HepG2 (cell line): ENCODE measurements around the gene LENEP. TPM values are rescaled to one million over a fixed set of nuclear protein-coding genes. Genes with fewer than 3 reads are reported as not detected.

Experiments used
- ATAC-seq: fragments of 200-7000 bp; cut with Tn5 transposase; 3 replicates; pipeline ENCODE4 v1.9.1; 2020; ENCODE audit warnings: mild to moderate bottlenecking, moderate library complexity
- BruUV-seq: library from RNA; stranded (reverse); fragments of 400-500 nt; replicated peaks from 2 replicates; lab custom pipeline; 2021; lab: Mats Ljungman, UMichigan
- CTCF ChIA-PET: fragments of 300-600 bp; formaldehyde crosslinking; extraction: SDS; loops from one replicate; lab custom pipeline; 2021; ENCODE audit warnings: low total read pairs, inconsistent platforms, low intra/inter-chr PET ratio; lab: Yijun Ruan, JAX
- POLR2A ChIA-PET: fragments of 350-600 bp; sonication (Branson Sonifier 250); formaldehyde crosslinking; loops from one replicate; lab custom pipeline; 2020; ENCODE audit warnings: antibody characterized with exemption, inconsistent platforms; lab: Yijun Ruan, JAX
- DNase-seq: peaks from one replicate; pipeline ENCODE4 v3.0.0-alpha.2; 2015; ENCODE audit warnings: low spot score
- FAIRE-seq: peaks from 3 replicates; lab custom pipeline; 2011; peaks lifted over from hg19 to GRCh38; lab: Jason Lieb, UNC
- H2AFZ ChIP-seq: one replicate; pipeline ENCODE4 v1.6.1; 2011; ENCODE audit warnings: low read length, inconsistent platforms
- H3K27ac ChIP-seq: fragments of 300-600 bp; 3 replicates; pipeline ENCODE4 v1.8.0; 2011; ENCODE audit warnings: mixed run types, mild to moderate bottlenecking, mixed read lengths, low read length, inconsistent platforms; ENCODE audit not compliant: insufficient read depth; ENCODE audit errors: extremely low read length
- H3K27me3 ChIP-seq, 2 experiments: fragments of 200-600 bp in 1 of 2; 2 replicates in 1 of 2; 3 replicates in 1 of 2; pipeline versions ENCODE4 v1.6.0 to v1.8.0; 2011; ENCODE audit warnings: low read length in 2 of 2, mild to moderate bottlenecking in 2 of 2, moderate library complexity in 2 of 2, inconsistent platforms in 1 of 2; ENCODE audit not compliant: insufficient read depth in 2 of 2, control insufficient read depth in 1 of 2
- H3K36me3 ChIP-seq, 2 experiments: fragments of 200-600 bp in 1 of 2; replicated peaks in 1 of 2; 2 replicates in 1 of 2; 3 replicates in 1 of 2; pipeline versions ENCODE4 v1.5.1 to v1.8.0; 2011; ENCODE audit warnings: low read length in 2 of 2, inconsistent platforms in 1 of 2; ENCODE audit not compliant: insufficient read depth in 2 of 2, control insufficient read depth in 1 of 2
- H3K4me1 ChIP-seq: 2 replicates; pipeline ENCODE4 v1.5.1; 2012; ENCODE audit warnings: low read length, inconsistent platforms; ENCODE audit not compliant: insufficient read depth
- H3K4me2 ChIP-seq: 2 replicates; pipeline ENCODE4 v1.6.0; 2011; ENCODE audit warnings: low read depth, low read length, inconsistent platforms
- H3K4me3 ChIP-seq, 3 experiments: fragments of 200-600 bp in 1 of 3; sonication (generic), shearing (Covaris generic) in 1 of 3; replicated peaks in 1 of 3; 2 replicates each; pipeline ENCODE4 v1.5.1; 2011 to 2016; ENCODE audit warnings: low read length in 3 of 3, inconsistent platforms in 2 of 3, low read depth in 2 of 3, mild to moderate bottlenecking in 2 of 3, control low read depth in 1 of 3, mixed read lengths in 1 of 3; ENCODE audit not compliant: insufficient read depth in 1 of 3
- H3K79me2 ChIP-seq: one replicate; pipeline ENCODE4 v1.6.1; 2011; ENCODE audit warnings: low read length, inconsistent platforms; ENCODE audit not compliant: insufficient read depth
- H3K9ac ChIP-seq: 2 replicates; pipeline ENCODE4 v1.6.0; 2011; ENCODE audit warnings: mild to moderate bottlenecking, low read depth, low read length, inconsistent platforms; ENCODE audit not compliant: insufficient read depth
- H3K9me3 ChIP-seq: 2 replicates; pipeline ENCODE4 v1.5.1; 2012; ENCODE audit warnings: mild to moderate bottlenecking, low read length
- H4K20me1 ChIP-seq: 2 replicates; pipeline ENCODE4 v1.6.0; 2011; ENCODE audit warnings: inconsistent platforms, mild to moderate bottlenecking, low read length, moderate library complexity; ENCODE audit not compliant: insufficient read depth
- BCL3 ChIP-seq: sonication (generic); formaldehyde crosslinking; IDR thresholded peaks from 2 replicates; pipeline ENCODE4 v1.5.1; 2020; ENCODE audit warnings: mild to moderate bottlenecking, missing genetic modification reagents, moderate library complexity
- CENPT ChIP-seq: sonication (generic); formaldehyde crosslinking; IDR thresholded peaks from 2 replicates; pipeline ENCODE4 v1.8.0; 2022; ENCODE audit warnings: low read depth, mild to moderate bottlenecking, moderate library complexity, missing genetic modification reagents
- CREM ChIP-seq, 2 experiments: sonication (generic) in 1 of 2; formaldehyde crosslinking in 1 of 2; IDR thresholded peaks; 2 replicates each; pipeline versions ENCODE4 v1.4.0 to v1.6.1; 2016 to 2020; ENCODE audit warnings: antibody characterized with exemption in 1 of 2, mild to moderate bottlenecking in 1 of 2, missing genetic modification reagents in 1 of 2
- ETV5 ChIP-seq: IDR thresholded peaks from 2 replicates; pipeline ENCODE4 v1.6.1; 2018; ENCODE audit warnings: missing biosample characterization, missing genetic modification reagents, inconsistent platforms, borderline replicate concordance
- HIVEP1 ChIP-seq: sonication (generic); formaldehyde crosslinking; IDR thresholded peaks from 2 replicates; pipeline ENCODE4 v1.4.0; 2020; ENCODE audit warnings: mild to moderate bottlenecking, missing genetic modification reagents
- IKZF4 ChIP-seq: sonication (generic); formaldehyde crosslinking; IDR thresholded peaks from 2 replicates; pipeline ENCODE4 v1.5.1; 2020; ENCODE audit warnings: borderline replicate concordance, mild to moderate bottlenecking, low read depth, missing genetic modification reagents; ENCODE audit errors: not compliant biosample characterization
- IRF2 ChIP-seq: IDR thresholded peaks from 2 replicates; pipeline ENCODE4 v1.6.1; 2018; ENCODE audit warnings: missing genetic modification reagents, missing compliant biosample characterization
- KLF11 ChIP-seq: IDR thresholded peaks from 2 replicates; pipeline ENCODE4 v1.6.1; 2016; ENCODE audit warnings: missing compliant biosample characterization
- MED1 ChIP-seq: sonication (generic); formaldehyde crosslinking; IDR thresholded peaks from 2 replicates; pipeline ENCODE4 v1.4.0; 2020; ENCODE audit warnings: missing genetic modification reagents
- PHF21A ChIP-seq: sonication (generic); formaldehyde crosslinking; IDR thresholded peaks from 2 replicates; pipeline ENCODE4 v1.5.0; 2020; ENCODE audit warnings: mild to moderate bottlenecking, missing genetic modification reagents
- RAD21 ChIP-seq: fragments of 450-650 bp; formaldehyde crosslinking; IDR thresholded peaks from 2 replicates; pipeline ENCODE4 v1.5.0; 2020; ENCODE audit warnings: mild to moderate bottlenecking
- SOX13 ChIP-seq, 3 experiments: fragments of 450-650 bp in 1 of 3; sonication (generic) in 1 of 3; formaldehyde crosslinking in 1 of 3; IDR thresholded peaks in 2 of 3; conservative IDR thresholded peaks in 1 of 3; 2 replicates each; pipeline versions ENCODE4 v1.5.0 to v1.6.1; 2016 to 2020; ENCODE audit warnings: antibody characterized with exemption in 1 of 3, mild to moderate bottlenecking in 1 of 3, missing compliant biosample characterization in 1 of 3, missing genetic modification reagents in 1 of 3, moderate library complexity in 1 of 3
- SP2 ChIP-seq: sonication (generic); formaldehyde crosslinking; IDR thresholded peaks from 2 replicates; pipeline ENCODE4 v1.5.1; 2020; ENCODE audit warnings: mild to moderate bottlenecking, missing genetic modification reagents
- SP4 ChIP-seq: sonication (generic); formaldehyde crosslinking; IDR thresholded peaks from 2 replicates; pipeline ENCODE4 v1.8.1; 2023; ENCODE audit warnings: mild to moderate bottlenecking, missing genetic modification reagents
- ZBTB25 ChIP-seq: IDR thresholded peaks from 2 replicates; pipeline ENCODE4 v1.6.1; 2018; ENCODE audit warnings: missing genetic modification reagents
- ZMYM3 ChIP-seq: sonication (generic); formaldehyde crosslinking; IDR thresholded peaks from 2 replicates; pipeline ENCODE4 v1.5.1; 2020; ENCODE audit warnings: mild to moderate bottlenecking, missing genetic modification reagents
- ZNF543 ChIP-seq: sonication (generic); formaldehyde crosslinking; IDR thresholded peaks from 2 replicates; pipeline ENCODE4 v1.4.0; 2020; ENCODE audit warnings: mild to moderate bottlenecking, missing genetic modification reagents
- ZNF770 ChIP-seq: sonication (generic); formaldehyde crosslinking; IDR thresholded peaks from 2 replicates; pipeline ENCODE4 v1.5.0; 2020; ENCODE audit warnings: mild to moderate bottlenecking, missing genetic modification reagents
- ZNF792 ChIP-seq: IDR thresholded peaks from 2 replicates; pipeline ENCODE4 v1.6.1; 2016
- WGBS: methylation state at CpG from one replicate; pipeline ENCODE4 v1.1.6; 2017; ENCODE audit warnings: low lambda C conversion rate; 5-methylcytosine and 5-hydroxymethylcytosine counted together
- in situ Hi-C: cut with HindIII; loops from 2 replicates; pipeline ENCODE4 v1.10.0; 2017; ENCODE audit warnings: low pct_unique_long_range_greater_than_20kb; ENCODE audit not compliant: extremely low pct_ligation_motif_present
- intact Hi-C: fragments of 100-400 bp; cut with micrococcal nuclease; formaldehyde crosslinking; loops from one replicate; pipeline ENCODE4 v1.10.0; 2022; ENCODE audit not compliant: unreplicated experiment
- polyA plus RNA-seq, 8 experiments: library from polyadenylated mRNA; depleted of rRNA in 3 of 8; stranded (reverse) in 7 of 8; unstranded in 1 of 8; fragments of >200 nt; fragmentation: Illumina TruSeq in 4 of 8; extraction: Trizol in 4 of 8; gene quantifications; 2 replicates each; pipeline versions ENCODE4 v1.2.1 to v1.2.3, GENCODE V29; 2011 to 2016; ENCODE audit warnings: low read depth in 4 of 8, missing spikeins in 1 of 8, mixed read lengths in 1 of 8; ENCODE audit not compliant: insufficient read depth in 1 of 8
- total RNA-seq, 5 experiments: library from RNA; depleted of rRNA; stranded (reverse); fragments of >200 nt; fragmentation: Illumina TruSeq; extraction: Trizol; gene quantifications; 2 replicates each; pipeline ENCODE4 v1.2.3, GENCODE V29; 2016; ENCODE audit warnings: low read depth in 1 of 5

The LENEP gene
- total and polyA plus RNA-seq, 2 of the 13 experiments (the other 11 are each of a cell fraction or from before 2014, with no cell fraction given): 0.29 TPM; not detected in 1

- in situ Hi-C loops: no loop called here
- no TSS peak for BruUV-seq
- under 1% methylated on average over 15 of the region's 18 CpGs for WGBS
- peak; percentile 94 for DNase-seq
- H4K20me1 ChIP-seq: no peaks in the 10 kb centered on the region
- peak; percentile 81 for ATAC-seq
- H3K4me3 ChIP-seq: peak within 1 kb of the TSS; percentile 66 to 72 (median 69)
- intact Hi-C loops: loop anchor here (2.0 kb wide), 1 partner anchor 17 kb away; no protein-coding TSS in a partner anchor
- peak within 1 kb of the TSS; percentile 89 for H3K9ac ChIP-seq
- H2AFZ ChIP-seq: no peak within 1 kb of the TSS
- H3K27me3 ChIP-seq: no peaks in the 10 kb centered on the region; a peak in 1 of 5 replicates
- peak within 1 kb of the TSS; percentile 96 for H3K27ac ChIP-seq
- FAIRE-seq: peak; percentile 98
- no peaks in the 10 kb centered on the region for H3K9me3 ChIP-seq
- POLR2A ChIA-PET: interaction anchor here (0.6 to 4.1 kb wide), 17 partner anchors 9 to 238 kb away, joined by 3 to 91 read pairs (median 5); partner anchors contain the start of genes ADAM15, CKS1B, EFNA4 and FLAD1
- CTCF ChIA-PET: interaction anchor here (2.0 kb wide), 1 partner anchor 62 kb away, joined by 8 read pairs; no protein-coding TSS in a partner anchor
- H3K4me1 ChIP-seq: peaks cover 55% of the 10 kb centered on the region
- H3K36me3 ChIP-seq: peaks cover 5 to 17% of the 10 kb centered on the region in 2 experiments; a peak in 4 of 5 replicates
- H3K79me2 ChIP-seq: peaks cover 7% of the 10 kb centered on the region
- H3K4me2 ChIP-seq: peak within 1 kb of the TSS; percentile 95
- TF ChIP-seq ZNF792 (CRISPR knock-in tag): no peak
- peak; percentile 81 for TF ChIP-seq SP2 (CRISPR knock-in tag)
- 0 out of 2 replicates have a peak, but pooled peaks have one; percentile 9 for TF ChIP-seq ETV5 (CRISPR knock-in tag)
- TF ChIP-seq SP4 (CRISPR knock-in tag): peak; percentile 41; the same call in 1 of the 2 replicates
- peak; percentile 22; the same call in 1 of the 2 replicates for TF ChIP-seq MED1 (CRISPR knock-in tag)
- no peak for TF ChIP-seq IKZF4 (CRISPR knock-in tag)
- no peak for TF ChIP-seq BCL3 (CRISPR knock-in tag)
- no peak for TF ChIP-seq ZNF543 (CRISPR knock-in tag)
- TF ChIP-seq CENPT: no peak
- 0 out of 2 replicates have a peak, but pooled peaks have one; percentile 26 for TF ChIP-seq KLF11
- peak; percentile 52; the same call in 1 of the 2 replicates for TF ChIP-seq PHF21A
- no peak for TF ChIP-seq ZMYM3 (CRISPR knock-in tag)
- TF ChIP-seq CREM (IDR thresholded peaks at IDR 0.05): peak; percentile 25; the same call in 1 of the 2 replicates
- TF ChIP-seq CREM (CRISPR knock-in tag; IDR thresholded peaks at IDR 0.05): no peak
- peak; percentile 47; the same call in 1 of the 2 replicates for TF ChIP-seq IRF2 (CRISPR knock-in tag)
- TF ChIP-seq RAD21 (CRISPR knock-in tag): 0 out of 2 replicates have a peak, but pooled peaks have one; percentile 13
- no peak for TF ChIP-seq ZNF770 (CRISPR knock-in tag)
- TF ChIP-seq HIVEP1 (CRISPR knock-in tag): peak; percentile 28; the same call in 1 of the 2 replicates
- TF ChIP-seq ZBTB25 (CRISPR knock-in tag): no peak
- TF ChIP-seq SOX13 (IDR thresholded peaks at IDR 0.05): no peak
- TF ChIP-seq SOX13 (CRISPR knock-in tag; conservative IDR thresholded peaks at IDR 0.05 in 1 of 2, IDR thresholded peaks at IDR 0.05 in 1 of 2): no peak
Measured at GRCh38 chr1:154955718-154956543, 37.5 kb upstream of the LENEP start, which contains the start of gene PBXIP1. Gene PBXIP1 (minus strand): TSS chr1:154956099. CDS start chr1:154953721, 2,378 bp downstream.
